ENCODE measurements around the gene PRKCA.

DNA sequence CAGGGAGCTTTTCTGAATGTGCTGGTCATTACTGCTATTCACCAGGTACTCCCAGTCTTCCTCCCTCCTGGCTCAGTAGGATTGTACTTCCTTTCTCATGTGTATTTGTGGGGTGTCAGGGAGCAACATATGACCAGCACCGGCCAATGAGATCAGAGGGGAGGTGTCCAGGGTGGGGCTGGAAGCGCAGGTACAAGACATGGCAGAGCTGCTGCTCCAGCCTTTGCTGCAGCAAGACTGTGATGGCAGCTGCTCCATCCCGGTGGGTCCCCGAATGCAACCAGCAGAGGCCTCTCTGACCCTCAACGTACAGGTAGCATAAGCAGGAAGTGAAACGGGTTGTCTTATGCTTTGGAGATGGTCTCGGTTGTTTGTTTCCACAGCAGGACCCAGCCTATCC lies 478.7 kb downstream of the PRKCA start:
- TF ChIP-seq POLR2A (IDR thresholded peaks at IDR 0.05; ENCODE audit: extremely low read depth, insufficient read length), result no peak
- TF ChIP-seq, protein P1, sequence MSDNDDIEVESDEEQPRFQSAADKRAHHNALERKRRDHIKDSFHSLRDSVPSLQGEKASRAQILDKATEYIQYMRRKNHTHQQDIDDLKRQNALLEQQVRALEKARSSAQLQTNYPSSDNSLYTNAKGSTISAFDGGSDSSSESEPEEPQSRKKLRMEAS (IDR thresholded peaks at IDR 0.05; ENCODE audit: low read depth, low read length), result no peak
- TF ChIP-seq, protein P2, sequence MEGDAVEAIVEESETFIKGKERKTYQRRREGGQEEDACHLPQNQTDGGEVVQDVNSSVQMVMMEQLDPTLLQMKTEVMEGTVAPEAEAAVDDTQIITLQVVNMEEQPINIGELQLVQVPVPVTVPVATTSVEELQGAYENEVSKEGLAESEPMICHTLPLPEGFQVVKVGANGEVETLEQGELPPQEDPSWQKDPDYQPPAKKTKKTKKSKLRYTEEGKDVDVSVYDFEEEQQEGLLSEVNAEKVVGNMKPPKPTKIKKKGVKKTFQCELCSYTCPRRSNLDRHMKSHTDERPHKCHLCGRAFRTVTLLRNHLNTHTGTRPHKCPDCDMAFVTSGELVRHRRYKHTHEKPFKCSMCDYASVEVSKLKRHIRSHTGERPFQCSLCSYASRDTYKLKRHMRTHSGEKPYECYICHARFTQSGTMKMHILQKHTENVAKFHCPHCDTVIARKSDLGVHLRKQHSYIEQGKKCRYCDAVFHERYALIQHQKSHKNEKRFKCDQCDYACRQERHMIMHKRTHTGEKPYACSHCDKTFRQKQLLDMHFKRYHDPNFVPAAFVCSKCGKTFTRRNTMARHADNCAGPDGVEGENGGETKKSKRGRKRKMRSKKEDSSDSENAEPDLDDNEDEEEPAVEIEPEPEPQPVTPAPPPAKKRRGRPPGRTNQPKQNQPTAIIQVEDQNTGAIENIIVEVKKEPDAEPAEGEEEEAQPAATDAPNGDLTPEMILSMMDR (IDR thresholded peaks at IDR 0.05; ENCODE audit: low read depth, low read length), result no peak

All from NB4 (cell line).